T-helper 9 cell (primary cell): ENCODE data around the gene CDK6.
"Not testable (repeated sequence)": the region's sequence is repeated elsewhere in the genome, so short reads cannot be mapped to it uniquely, and the experiment has no call there.

Experiments used
- DNase-seq: peaks from one replicate; pipeline ENCODE4 v3.0.0-alpha.2; 2020

CDK6 gene

DNA sequence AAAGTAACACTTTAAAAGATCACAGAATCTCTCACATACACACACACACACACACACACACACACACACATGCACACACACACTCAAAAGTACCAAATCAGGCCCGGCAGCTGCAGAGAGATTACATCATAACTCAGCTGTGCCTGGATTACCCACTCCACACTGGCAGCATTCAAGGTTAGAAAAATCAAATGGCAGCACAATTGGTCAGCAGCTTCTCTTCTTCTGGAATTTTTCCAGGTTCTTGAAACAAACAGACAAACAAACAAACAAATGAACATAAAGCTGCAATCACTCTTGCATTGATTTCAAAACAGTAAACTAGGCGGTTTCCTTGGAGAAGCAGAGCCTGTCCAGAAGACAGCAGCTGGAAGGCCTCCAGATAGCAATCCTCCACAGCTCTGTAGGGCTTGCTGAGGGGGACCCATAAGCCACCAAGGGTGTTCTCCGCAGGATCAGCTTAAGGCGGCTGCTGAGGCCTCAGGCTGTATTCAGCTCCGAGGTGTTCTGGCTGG lies 221.7 kb downstream of the CDK6 start:
- no peak for DNase-seq

DNA sequence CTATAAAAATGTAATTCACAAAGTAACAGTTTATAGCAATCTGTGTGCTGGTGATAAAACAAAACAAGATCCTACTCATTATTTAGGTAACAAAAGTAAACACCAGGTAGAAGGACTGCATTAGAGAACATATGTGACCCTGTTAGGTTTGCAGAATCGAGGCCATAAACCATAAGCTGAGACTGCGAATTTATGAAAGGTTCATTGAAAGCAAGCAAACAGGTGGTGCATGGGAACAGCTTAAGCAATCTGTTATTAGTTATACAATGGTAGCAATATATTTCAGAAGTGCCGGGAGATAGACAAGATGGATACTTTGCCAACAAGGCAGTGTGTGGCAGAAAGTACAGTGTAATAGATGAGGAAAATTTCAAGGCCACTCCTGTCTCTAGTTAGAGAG lies 222.7 kb downstream of the CDK6 start:
- no peak for DNase-seq

DNA sequence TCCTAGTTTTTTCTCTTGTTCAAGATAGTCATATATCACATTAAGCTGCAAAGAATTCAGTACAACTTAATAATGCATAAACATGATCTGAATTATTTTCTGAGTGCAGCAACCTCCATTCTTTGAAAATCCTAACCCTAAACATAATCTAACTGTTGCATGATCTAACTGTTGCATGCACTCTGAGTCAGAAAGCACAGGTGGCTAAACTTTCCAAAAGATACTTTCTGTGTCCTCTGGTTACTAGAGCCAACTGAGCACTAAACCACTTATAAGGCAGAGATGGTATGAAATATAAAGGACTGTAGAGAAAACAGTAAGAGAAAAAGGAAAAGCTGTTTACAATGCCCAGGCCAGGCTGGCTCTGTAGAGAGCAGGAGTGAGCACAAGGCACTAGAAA lies 223.2 kb downstream of the CDK6 start:
- DNase-seq = no peak

DNA sequence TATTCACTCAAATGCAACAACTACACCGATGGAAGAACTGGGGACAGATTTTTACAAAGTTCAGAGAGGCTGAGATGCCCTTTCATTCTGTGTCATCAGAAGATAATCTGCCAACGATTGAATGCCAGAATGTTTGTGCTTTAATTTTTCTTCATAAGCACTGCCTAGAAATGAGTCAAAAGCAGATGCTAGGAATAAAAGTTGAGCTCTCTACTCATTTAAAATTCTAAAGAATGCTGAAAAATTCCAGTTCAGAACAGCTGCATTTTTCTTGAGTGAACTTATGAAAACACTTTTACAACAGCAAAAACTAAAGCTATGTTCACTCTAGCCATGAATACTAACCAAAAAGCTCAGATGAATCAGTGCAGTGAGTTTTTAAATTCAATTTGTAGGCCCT lies 223.9 kb downstream of the CDK6 start:
- no peak for DNase-seq

DNA sequence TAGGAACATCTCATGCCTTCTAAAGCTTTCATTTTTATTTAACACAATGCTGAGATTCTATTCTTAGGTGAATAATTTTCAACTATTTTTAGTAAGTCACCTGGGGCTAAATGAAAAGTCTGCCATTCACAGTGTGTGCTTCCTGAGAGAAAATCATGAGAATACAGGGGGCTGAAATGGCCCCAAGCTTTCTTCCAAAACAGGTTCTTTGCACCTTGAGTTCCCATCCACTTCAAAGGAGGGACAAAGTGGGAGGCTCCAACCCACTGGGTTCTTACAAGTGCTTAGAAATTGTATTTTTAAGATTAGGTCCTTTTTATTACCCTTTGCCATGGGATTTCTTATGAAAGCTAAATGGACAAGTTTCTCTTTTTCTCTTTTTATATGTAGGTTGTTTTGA lies 224.6 kb downstream of the CDK6 start:
- no peak for DNase-seq

DNA sequence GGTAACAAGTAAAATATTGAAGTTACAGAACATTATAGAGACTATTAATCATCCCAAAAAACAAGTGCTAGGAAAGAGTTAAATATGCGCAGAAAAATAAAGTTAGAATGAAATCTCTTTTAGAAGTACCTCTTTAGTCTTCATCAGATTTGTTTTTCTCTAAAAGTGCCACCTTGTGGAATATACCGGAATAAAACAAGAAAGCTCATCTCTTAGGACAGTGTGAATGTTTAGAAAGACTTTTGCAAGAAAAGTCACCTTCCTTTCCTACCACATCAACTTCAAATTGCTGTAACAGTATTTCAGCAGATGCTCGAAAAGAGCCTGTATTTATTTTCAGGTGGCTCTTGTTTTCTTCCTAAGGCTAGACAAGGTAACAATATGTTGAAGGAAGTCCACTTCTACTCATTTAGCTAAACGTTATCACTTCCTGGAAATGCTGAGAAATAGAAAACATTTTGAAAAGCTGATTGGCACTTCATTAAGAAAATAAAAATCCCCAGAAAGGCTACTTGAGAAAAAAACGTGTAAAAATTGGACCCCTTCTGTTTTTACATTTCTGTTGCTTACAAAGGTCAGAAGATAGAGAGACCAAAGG lies 226.4 kb downstream of the CDK6 start:
- no peak for DNase-seq

DNA sequence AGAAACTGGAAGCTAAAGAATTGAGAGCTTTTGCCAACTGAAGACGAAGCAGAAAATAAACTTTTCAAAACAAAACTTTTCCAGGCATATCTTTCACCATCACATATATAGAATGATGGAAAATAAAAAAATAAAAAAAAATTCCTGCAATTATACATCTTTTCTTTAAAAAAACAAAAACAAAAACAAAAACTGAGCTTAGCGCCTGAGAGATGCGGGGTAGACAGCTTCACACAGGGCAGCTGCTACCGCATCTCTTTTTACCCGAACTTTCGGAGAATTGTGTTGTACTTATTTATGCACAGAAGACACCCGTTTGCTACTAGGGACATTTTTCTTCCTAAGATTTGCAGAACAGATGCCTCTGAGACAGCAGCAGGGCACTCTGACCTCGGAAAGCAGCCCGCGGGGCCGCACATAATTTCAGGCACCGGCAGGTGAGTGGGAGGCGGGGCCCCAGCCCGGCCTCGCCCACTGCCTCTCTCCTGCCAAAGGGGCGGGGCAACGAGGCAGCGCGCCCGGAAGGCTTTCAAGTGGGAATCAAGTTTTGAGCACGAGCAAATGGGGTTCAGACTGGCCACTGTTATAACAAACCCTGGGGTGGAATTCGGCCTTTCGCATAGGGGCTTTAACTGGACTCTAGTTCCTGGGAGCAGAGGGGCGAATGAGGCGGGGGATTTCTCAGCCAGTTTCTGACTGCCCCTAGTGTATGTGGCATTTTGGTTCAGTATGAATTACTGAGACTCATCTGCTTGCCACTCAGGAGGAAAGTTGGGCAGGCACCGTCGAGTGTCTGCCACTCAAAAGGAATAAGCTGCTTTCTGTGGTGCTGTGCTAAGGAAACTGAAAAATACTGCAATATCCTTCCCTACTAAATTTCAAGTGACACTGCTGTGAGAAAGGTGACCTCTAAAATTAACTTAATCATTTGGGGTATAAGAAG lies 227.7 kb downstream of the CDK6 start:
- DNase-seq = no peak

DNA sequence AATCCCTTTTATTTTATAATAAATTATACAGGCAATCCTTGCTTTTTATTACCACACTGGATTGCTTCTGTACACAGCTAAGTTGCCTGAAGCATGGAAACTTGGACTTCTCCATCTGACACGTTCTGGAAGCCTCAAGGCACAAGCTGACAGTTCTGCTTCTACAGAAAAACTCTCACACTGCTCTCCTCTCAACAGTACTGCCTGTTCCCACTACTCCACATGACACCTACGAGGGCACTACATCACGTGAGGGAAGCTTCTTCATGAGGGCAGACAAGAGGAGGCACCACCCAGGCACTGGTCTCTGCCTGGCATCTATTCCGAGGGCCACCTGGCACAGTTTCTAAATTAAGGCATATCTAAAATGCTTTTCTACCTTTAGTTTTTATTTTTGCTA lies 229.4 kb downstream of the CDK6 start:
- no peak for DNase-seq

DNA sequence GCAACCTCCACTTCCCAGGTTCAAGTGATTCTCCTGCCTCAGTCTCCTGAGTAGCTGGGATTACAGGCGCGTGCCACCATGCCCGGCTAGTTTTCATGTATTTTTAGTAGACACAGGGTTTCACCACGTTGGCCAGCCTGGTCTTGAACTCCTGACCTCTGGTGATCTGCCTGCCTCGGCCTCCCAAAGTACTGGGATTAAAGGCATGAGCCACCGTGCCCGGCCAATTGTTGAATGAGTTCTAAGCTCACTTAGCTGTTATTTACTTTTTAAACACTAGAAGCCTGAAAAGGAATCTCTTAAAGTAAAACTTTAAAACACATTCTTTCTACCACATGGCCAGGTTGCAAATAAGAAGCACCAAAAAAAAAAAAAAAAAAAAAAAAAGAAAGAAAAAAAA lies 231.9 kb downstream of the CDK6 start:
- not testable (repeated sequence) for DNase-seq

DNA sequence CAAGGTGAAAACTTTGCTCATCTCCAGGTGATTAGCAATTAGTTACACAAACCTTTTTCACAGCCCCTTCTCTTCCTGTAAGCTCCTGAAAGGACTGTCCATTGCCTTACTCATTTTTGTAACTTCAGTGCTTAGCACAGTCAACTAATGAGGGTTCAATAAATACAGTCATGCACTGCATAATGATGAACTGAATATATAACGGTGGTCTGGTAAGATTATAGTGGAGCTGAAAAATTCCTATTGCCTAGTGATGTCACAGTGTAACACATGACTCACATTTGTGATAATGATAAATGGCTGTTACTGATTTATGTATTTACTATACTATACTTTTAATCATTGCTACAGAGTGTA lies 233.3 kb downstream of the CDK6 start:
- DNase-seq = no peak

DNA sequence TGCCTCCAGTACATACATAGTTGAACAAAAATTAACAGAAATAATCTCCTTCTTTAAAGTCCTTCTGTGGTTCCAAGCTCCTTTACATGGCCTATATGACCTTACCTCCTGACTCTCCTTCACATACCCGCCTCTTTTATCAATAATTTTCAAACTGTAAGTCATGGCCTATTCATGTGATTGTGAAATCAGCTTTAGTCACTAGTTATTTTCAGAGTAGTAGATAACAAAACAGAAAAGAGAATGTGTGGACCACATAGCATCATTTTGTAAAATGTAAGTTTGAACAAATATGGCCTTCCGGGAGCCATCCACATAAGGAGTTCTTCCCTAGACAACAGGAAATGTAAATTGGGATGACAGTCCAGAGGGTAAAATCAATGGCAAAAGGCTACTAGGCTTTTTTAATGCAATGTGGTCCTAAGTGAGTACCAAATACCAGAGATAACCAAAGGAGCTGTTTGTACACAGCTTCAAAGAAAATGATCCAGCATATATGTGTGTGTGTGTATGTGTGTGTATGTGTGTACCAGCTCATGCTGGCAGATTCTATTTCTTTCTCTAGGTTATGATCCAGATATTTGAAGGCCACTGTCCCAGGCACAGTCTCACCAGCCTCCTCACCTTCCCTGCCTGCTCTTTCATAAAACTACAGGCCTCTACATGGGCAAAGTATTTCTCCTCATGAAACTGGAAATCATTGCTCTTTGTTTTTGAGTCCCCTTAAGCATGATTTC lies 233.9 kb downstream of the CDK6 start:
- DNase-seq = no peak

DNA sequence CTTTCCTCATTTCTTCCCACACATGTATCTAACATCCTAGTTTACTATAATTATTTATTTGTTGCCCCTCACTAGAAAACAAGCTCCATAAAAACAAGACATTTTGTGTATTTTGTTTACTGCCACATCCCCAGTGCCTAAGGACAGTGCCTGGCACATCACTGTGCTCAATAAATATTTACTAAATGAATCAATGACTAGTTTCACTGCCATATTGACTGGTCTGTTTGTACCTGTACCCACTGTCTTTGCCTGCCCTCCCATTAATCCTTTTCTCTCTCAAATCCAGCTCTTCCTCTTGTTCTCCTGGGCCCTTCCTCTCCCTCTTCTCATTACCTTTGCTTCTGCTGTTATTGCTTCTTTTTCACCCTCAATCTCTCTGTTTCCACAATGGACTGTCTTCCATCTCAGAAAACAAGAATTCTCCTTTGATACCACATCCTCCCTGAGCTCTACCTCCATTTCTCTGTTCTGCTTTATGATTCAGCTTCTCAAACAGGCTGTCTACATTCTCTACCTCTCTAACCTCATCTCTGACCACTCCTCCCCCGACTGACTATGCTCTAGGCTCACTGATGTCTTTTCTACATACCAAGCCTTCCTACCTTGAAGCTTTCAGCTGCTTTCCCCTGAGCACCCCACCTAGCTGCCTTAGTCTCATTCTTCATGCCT lies 237.9 kb downstream of the CDK6 start:
- DNase-seq = no peak

DNA sequence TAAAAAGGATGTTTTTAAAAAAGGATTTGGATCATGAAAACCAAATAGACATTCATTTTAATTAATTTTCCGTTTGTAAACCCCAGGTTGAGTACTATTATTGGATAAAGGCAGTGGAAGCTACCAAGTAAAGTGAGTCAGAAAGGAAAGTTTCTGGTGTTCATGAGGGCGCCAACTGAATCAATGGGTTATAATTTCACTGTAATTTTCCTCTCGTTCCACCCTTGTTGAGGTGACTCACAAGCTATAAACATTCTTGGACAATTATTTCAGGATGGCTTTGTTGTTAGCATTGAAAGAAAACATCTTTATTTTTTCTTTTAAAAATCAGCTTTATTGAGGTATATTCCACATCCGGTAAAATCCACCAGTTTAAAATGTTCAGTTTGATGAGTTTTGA lies 241.1 kb downstream of the CDK6 start:
- DNase-seq = no peak

DNA sequence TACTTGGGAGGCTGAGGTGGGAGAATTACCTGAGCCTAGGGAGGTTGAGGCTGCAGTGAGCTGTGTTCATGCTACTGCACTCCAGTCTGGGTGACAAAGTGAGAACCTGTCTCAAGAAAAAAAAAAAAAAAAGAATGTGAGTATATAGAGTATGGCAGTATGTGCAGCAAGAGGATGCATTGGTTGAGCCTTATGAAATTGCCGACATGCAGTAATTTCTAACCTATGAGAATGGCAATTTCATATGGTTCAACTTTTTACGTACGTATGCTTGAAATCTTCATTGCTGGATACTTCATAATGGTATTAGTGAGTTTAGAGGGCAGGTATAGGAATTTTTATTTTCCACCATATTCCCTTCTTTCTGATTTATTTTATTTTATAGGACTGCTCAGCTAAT lies 241.6 kb downstream of the CDK6 start:
- no peak for DNase-seq

DNA sequence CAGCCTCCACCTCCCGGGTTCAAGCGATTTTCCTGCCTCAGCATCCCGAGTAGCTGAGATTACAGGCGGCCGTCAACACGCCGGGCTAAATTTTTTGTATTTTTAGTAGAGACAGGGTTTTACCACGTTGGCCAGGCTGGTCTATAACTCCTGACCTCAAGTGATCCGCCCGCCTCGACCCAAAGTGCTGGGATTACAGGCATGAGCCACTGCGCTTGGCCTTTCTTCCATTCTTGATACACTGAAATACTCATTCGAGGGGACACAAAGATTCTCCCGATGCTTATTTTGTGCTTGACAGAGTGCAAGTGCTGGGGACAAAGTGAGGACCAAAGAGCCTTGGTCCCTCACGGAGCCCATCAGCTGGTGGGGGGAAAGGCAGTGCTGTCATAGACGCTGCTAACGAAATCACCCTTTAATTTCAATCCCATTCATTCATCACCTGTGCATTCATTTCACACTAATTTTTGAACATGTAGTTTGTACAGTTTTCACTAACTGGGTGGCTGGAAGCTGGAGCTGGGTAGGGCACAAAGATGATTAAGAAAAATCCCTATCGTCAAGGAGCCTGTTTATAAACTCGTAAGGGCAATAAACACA lies 245.6 kb downstream of the CDK6 start:
- no peak for DNase-seq

DNA sequence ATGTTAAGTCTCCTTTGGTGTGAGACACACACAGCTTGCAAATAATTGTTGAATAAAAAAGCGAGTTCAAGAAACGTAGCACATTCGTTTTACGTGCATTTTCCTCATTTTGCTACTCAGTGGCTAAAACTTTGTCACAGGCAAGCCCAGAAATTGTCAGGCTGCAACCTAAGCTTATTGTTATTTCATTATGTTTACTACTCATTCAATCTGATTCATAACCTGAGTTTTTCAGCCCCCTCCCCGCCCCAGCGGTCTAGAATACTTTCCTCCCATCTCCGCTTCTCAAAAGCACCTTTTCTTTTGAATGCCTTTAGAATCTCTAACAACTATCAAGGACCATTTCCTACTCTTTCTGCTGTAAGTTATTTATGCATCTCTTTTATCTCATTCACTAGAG lies 247.3 kb downstream of the CDK6 start:
- DNase-seq = no peak

DNA sequence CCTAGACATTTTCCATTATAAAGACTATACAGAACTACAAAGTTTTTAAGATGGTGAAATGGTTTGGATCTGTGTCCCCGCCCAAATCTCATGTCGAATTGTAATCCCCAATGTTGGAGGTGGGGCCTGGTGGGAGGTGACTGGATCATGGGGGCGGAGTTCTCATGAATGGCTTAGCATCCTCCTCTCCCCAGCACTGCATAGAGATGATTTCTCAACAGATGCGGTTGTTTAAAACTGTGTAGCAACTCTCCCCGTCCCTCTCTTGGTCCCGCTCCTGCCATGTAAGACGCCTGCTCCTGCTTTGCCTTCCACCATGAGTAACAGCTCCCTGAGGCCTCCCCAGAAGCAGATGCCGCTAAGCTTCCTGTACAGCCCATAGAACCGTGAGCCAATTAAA lies 247.8 kb downstream of the CDK6 start:
- no peak for DNase-seq

DNA sequence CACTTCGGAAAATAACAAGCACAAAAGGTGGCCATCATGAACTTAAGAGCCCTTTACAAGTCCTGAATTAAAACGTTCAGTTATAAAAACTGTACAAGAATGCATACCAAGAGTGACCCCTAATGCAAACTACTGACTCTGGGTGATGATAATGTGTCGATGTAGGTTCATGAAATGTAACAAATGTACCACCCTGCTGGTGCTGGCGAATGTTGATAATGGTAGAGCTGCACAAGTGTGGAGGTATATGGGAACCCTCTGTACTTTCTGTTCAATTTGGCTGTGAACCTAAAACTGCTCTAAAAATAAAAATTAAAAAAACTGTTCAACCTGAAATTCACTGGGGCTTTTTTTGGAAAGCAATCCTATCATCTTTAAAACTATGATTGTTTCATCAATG lies 249.5 kb downstream of the CDK6 start:
- DNase-seq = no peak

DNA sequence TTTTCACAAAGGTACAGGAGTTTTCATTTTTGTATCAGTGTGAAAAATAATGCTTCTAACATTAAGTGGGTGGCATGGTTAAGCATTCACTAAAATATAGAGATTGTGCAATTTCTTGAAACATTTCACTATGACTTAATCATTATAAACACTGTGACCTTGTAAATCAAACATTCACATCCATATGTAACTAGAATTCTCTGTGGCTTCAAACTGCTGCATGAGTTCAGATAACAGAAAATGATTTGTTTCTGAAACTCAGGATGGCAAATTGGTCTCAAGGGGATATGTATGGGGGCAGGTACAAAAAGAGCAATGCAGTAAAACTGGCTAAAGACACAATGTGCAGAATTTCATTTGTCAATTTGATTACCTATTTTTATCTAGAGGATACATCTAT lies 250.0 kb downstream of the CDK6 start:
- no peak for DNase-seq

DNA sequence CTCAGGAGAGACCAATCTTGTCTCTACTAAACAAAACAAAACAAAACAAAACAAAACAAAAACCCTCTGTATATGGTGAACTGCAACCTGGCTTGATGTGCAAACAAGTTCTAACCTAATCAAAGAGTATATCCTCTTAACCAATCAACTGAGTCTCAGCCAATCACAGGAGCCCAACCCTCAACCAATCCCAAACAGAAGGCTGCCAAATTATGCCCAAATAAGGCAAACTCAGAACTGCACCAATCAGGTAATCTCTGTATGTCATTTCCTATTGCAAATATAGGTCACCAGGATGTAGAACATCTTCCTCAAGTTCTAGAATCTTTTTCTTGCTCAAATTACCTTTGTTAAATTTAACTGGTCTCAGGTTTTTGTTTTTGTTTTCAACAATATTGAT lies 251.4 kb downstream of the CDK6 start:
- DNase-seq = no peak

DNA sequence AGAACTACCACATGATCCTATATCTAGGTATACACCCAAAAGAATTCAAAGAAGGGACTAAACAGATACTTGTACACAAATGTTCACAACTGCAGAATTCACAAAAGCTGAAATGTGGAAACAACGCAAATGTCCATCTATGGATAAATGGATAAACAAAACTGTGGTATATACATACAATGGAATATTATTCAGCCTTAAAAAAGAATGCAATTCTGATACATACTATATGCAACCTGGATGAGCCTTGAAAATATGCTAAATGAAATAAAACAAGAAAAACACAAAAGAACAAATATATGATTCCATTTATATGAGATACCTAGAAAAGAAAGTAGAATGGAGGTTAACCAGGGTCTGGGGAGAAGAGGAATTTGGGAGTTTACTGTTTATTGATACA lies 253.4 kb downstream of the CDK6 start:
- DNase-seq = no peak

DNA sequence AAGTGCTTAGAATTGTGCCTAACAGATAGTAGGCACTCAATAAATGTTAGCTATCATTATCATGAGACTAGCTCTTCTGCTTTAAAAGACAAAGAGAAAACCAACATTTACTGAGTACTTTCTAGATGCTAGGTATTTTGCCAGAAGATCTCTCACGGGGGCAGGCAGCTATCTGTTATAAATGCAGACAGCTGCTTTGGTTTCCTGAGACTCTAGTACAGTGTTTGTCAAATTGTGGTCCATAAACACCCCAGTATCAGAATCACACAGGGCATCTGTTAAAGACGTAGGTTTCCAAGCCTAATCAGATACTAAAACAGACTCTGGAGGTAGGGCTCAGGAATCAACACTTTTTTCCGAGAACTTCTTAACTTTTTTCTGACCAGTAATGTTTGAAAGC lies 260.1 kb downstream of the CDK6 start:
- DNase-seq = no peak

DNA sequence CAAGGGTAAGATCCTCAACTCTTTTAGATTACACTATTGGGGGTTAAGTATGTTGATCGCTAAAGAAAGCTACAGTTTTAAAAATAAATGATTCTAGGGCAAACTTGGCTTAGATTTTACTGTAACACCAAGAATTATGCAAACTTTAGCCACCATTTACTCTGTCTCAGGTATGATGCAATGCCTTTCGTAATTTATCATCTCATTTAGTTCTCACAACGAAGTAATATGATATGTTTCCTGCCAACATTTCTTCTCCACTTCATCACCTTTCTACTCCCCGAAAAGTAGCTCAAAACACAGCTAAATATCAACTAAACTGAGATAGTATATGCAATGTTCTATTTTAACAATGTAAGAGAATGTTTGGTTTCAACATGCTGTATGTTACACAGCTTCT lies 267.2 kb downstream of the CDK6 start:
- DNase-seq = no peak
